NCI-H187 treated with DMSO at 0.1 percent for 48 hours (cell line): ENCODE measurements around the gene PLEKHS1.
"Not testable (repeated sequence)": the region's sequence is repeated elsewhere in the genome, so short reads cannot be mapped to it uniquely, and the experiment has no call there.

Experiments used
- DNase-seq: peaks from one replicate; lab custom pipeline; 2025; lab: John Stamatoyannopoulos, UW

The PLEKHS1 gene

DNA sequence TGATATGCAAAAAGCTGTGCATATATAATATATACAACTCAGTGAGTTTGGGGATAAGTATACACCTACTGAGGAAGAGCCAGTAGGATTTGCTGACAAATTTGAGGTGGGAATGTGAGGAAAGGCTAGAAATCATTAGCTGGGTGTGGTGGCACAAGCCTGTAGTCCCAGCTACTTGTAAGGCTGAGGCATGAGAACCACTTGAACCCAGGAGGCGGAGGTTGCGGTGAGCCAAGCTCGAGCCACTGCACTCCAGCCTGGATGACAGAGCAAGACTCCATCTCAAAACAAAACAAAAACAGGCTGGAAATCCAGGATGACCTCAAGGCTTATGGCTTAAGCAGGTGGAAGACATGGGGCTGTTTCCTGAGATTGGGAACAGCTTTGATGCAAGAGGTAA is 10.6 kb upstream of the PLEKHS1 start:
- DNase-seq: no peak

- no peak for DNase-seq
Measured at GRCh38 chr10:113742466-113742865, 9.0 kb upstream of the PLEKHS1 start.

- DNase-seq: no peak
Measured at GRCh38 chr10:113743594-113743993, 7.9 kb upstream of the PLEKHS1 start.

DNA sequence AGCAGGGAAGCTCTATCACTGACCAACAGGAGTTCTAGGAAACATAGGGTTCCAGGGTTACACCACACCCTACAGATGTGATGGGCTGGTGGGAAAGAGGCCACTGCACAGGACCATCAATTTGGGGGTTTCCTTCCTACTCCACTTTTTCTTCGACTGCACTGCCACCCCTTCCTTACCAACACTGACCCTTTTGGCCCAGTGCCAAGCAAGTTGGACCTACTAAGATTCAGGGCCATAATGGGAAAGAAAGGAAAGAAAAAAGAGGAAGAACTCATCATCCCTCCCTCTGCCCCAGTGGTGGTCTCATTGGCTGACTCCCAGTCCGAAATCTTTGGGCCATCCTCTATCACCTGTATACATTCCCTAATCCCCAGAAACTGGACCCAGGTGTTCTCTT is 6.1 kb upstream of the PLEKHS1 start:
- DNase-seq: no peak

GRCh38 chr10:113746217-113746957 is 5.1 kb upstream of the PLEKHS1 start:
- no peak for DNase-seq

DNA sequence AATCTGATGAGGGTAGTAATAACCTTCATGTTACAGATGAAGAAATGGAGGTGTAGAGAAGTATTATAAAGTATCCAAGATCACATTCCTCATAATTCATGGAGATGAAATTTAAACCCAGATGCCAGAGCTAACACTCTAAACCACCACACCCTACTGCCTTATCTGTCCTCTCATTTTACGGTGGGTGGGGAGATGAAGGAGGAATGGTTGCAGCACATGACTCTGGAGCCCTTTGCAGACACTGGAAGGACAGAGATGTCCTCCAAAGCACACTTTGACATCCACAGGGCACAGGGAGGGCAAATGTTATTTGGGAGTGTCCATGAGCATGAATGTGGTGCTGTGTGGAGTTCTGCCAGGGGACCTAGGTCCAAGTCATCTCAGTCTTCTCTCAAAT is 1.1 kb downstream of the PLEKHS1 start:
- DNase-seq: no peak

DNA sequence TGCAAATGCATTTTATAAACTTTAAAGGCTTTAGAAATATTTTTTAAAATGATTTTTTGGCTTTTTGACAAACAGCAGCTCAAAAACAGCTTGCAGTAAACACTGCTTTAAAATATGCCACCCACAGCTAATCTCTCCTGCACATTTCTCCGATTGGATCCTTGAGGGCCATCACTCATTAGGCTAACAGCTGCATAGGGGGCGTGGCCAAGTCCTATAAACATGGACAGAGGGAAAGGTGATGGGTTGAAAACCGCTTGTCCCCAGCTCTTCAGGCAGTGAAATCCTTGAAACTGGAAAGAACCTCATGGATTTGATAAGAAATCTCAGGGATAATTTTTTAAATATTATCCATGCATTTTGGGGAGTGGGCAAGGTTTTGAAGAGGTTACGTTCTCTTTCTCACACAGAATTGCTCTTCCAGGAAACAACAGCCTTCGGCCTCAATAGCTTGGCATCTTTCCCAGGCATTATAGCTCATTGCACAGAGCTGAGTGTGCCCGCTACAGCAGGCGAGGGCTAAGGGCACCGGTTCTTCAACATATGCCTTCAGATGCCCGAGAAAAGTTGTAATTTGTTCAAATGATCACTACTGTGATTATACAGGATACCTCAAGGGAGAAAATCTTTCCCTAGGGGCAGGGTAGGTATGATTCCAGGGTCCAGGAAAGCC is 1.7 kb downstream of the PLEKHS1 start:
- DNase-seq: no peak

GRCh38 chr10:113754125-113754524 is 2.6 kb downstream of the PLEKHS1 start:
- DNase-seq: no peak

DNA sequence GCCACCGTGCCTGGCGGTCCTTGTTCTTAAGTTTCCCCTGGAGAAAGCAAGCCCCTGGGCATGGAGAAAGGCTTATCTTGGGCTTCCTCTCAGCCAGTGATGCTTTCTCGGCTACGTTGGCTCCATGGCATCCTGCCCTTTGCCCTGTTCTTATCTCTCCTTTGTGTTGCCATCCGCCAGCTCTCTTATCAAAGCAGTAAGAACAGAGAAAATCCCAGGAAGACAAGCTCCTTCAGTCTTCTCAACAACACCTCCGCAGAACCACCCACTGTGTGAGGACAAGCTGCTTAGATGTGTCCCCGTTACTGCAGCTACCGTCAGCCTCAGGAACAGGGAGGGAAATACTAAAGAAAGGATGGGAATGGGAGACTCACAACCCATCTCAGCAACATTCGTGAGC is 3.3 kb downstream of the PLEKHS1 start:
- no peak for DNase-seq

- no peak for DNase-seq
Measured at GRCh38 chr10:113756940-113757543, 5.6 kb downstream of the PLEKHS1 start.

DNA sequence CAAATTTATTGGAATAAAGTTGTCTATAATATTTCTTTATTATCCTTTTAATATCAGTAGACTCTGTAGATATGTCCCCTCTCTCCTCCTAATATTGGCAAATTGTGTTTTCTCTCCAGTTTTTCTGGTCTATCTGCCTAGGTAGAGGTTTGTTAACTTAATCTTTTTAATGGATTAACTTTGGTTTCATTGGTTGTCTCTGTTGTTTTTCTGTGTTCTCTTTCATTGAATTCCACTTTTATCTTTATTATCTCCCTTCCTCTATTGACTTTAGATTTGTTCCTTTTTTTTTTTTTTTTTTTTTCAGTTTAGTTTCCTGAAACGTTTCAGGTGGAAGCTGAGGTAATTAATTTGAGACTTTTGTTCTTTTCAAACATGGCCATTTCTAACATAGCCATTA is 10.6 kb downstream of the PLEKHS1 start:
- no peak for DNase-seq

- no peak for DNase-seq
Measured at GRCh38 chr10:113764582-113764981, 13.1 kb downstream of the PLEKHS1 start.

GRCh38 chr10:113765910-113766309 is 14.4 kb downstream of the PLEKHS1 start:
- DNase-seq: no peak

DNA sequence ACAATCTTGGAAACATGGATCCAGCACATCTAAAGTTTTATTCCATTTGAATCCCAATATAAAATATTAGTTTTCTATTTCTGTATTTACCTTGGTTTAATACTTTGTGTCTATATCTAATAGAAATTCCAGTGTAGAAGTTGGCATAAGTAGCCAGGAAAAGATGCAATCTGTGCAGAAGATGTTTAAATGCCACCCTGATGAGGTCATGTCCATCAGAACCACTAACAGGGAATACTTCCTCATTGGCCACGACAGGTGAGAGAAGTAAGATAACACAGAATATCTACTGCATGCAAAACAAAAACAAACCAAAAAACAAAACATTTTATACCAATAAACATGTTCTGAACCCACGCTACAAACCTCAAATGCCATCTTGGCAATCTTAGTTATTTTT is 15.7 kb downstream of the PLEKHS1 start:
- DNase-seq: no peak

GRCh38 chr10:113770346-113770745 is 18.9 kb downstream of the PLEKHS1 start:
- no peak for DNase-seq

- DNase-seq: not testable (repeated sequence)
Measured at GRCh38 chr10:113771131-113771530, 19.6 kb downstream of the PLEKHS1 start.

DNA sequence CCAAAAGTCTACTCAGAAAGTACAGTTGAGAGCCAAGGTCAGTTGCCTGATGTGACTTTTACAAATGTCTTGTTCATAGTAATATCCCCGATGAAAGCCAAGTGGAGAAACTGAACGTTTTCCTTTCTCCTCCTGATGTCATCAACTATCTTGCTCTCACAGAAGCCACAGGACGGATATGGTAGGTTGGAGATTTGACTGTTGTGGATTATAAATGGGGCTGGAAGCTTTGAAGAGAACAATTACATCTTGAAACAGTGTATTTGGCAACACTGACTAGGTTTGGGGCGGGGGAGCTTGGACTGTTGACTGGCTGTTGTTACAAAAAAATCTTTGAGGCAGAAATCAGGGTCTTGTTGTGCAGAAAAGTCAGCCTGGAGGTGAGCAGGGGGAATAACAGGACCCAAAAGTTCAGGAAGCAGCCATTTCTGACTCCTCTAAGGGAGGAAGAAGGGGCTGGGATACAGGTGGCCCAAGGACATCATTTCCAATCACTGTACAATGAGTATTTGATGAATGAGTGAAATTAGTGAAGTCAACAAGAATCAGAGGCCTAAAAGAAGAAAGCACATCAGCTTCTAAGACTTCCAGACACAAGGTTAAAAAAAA is 24.3 kb downstream of the PLEKHS1 start:
- DNase-seq: no peak

DNA sequence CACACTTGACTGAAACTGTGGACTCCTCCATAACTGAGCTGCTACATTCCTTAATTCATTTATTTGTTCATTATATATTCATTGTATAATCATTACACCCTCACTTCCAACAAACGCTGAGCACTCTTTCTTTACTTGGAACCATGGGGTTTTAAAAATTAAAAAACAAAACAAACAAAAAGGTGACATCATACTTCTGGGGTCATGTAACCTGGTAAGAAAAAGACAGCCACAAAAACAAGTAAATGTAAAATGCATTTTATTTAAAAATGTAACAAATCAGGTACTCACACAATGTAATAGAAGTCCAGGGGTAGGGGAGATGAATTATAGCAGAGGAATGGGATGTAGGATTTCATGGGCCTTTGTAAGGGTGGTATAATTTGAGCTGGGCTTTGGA is 25.1 kb downstream of the PLEKHS1 start:
- no peak for DNase-seq

- DNase-seq: no peak
Measured at GRCh38 chr10:113780681-113781250, 29.3 kb downstream of the PLEKHS1 start.

GRCh38 chr10:113782367-113782766 is 30.9 kb downstream of the PLEKHS1 start:
- no peak for DNase-seq

DNA sequence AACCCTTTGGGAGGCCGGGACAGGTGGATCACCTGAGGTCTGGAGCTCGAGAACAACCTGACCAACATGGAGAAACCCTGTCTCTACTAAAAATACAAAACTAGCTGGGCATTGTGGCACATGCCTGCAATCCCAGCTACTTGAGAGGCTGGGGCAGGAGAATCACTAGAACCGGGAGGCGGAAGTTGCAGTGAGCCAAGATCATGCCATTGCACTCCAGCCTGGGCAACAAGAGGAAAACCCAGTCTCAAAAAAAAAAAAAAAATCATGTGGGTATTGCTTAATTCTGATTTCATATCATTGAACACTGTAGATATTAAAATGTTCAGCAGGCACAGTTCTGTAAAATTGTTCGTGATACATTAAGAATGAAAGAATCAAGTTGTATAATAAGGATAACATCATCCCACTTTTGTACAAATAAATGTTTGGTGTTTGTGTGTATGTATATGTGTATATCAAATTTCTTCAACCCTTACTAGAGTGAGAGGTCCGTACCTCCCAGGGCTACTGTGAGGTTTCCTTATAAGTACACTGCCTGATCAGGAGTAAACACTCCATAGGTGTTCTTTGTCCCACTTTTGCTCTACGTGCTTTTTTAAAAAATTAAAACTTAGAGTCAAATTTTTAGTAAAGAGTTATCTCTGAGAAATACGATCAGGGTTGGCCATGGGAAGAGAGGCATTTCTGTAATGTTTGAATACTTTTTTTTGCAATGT is 31.7 kb downstream of the PLEKHS1 start:
- no peak for DNase-seq

DNA sequence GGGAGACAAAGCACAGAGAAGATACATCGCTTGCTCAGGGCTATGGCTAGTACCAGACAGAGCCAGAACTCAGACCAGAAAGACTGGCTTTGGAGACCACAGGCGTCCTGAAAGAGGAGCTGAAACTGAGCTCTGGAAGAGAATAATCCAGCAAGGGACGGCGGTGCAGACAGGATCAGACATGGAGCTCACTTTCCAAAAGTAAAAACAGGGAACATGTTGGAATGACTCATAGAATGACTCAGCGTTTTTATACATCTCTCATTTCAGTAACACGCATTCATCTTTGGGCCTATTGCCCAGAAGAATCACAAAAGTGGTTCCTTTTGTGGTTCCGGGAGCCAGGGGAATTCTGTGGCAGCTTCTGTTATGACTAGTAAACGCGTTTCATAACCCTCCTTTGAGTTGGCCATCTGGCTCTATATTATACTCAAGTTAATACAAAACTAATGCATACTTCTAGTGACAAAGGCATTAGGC is 37.2 kb downstream of the PLEKHS1 start:
- DNase-seq: no peak
